AG09319 (cell line): Measurements from ENCODE around the gene CENPP.
A peak's percentile ranks its signal among the peaks of the same experiment; 100 is the strongest.

Experiments used
- DNase-seq: peaks from one replicate; pipeline ENCODE4 v3.0.0-alpha.2; 2010; ENCODE audit warnings: low read depth; ENCODE audit errors: extremely low read depth
- TF ChIP-seq, protein P1 (sequence below): IDR thresholded peaks from 2 replicates; pipeline ENCODE4 v1.5.1; 2011; ENCODE audit warnings: low read depth, mild to moderate bottlenecking, inconsistent platforms, low read length, moderate library complexity

CENPP gene

DNA sequence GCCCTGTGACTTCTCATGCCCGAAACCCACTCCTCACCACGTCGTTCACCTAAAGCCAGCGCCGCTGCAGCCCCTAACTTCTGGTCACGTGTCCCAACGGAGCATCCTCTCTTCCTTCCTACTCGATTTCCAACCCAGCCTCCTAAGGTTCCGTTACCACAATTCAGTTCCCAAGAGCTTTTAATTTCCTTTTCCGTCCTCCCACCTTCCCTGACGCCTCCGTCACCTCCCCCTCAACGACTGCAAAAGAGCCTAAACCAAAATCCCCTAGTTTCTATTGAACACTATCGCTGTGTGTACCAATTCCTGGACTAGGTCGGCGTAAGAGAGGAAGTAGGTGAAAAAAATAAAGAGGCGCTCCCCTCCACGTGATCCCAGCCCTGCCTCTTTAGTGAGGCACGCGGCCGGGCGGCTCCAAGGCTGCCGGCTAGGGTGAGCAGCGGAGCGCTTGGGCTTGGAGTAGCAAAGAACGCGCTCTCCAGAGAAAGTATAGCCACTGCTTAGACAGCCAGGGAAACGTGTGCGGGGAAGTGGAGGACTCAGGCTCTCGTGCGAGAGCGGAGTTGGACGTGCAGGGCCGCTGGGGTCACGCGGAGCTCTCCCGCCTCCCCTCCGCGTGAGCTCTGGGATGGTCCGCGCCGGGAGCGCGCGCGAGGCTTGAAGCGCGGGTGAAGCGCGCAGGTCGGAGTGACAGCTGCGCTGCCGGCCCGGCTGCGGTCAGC, at the start of gene CENPP, which contains the start of gene NOL8:
TSS of gene CENPP (plus strand) at position 685 of the 722 bp plus-strand sequence.
TSS of gene NOL8 (minus strand) at position 82 of the 722 bp plus-strand sequence. CDS start 1,189 bp downstream, outside the sequence.
- TF ChIP-seq, protein P1, sequence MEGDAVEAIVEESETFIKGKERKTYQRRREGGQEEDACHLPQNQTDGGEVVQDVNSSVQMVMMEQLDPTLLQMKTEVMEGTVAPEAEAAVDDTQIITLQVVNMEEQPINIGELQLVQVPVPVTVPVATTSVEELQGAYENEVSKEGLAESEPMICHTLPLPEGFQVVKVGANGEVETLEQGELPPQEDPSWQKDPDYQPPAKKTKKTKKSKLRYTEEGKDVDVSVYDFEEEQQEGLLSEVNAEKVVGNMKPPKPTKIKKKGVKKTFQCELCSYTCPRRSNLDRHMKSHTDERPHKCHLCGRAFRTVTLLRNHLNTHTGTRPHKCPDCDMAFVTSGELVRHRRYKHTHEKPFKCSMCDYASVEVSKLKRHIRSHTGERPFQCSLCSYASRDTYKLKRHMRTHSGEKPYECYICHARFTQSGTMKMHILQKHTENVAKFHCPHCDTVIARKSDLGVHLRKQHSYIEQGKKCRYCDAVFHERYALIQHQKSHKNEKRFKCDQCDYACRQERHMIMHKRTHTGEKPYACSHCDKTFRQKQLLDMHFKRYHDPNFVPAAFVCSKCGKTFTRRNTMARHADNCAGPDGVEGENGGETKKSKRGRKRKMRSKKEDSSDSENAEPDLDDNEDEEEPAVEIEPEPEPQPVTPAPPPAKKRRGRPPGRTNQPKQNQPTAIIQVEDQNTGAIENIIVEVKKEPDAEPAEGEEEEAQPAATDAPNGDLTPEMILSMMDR: no peak

GRCh38 chr9:92276331-92277032, 49.3 kb upstream of the CENPP start:
- TF ChIP-seq, protein P1: no peak
- no peak for DNase-seq

More for the DNA sequence above, at the start of gene CENPP, which contains the start of gene NOL8:
- DNase-seq: peak; percentile 57

GRCh38 chr9:92278110-92278509, 47.6 kb upstream of the CENPP start:
- TF ChIP-seq, protein P1: no peak
- DNase-seq: peak; percentile 38

- TF ChIP-seq, protein P1: no peak
These were observed 46.5 kb upstream of the CENPP start for GRCh38 chr9:92279302-92279701.

DNA sequence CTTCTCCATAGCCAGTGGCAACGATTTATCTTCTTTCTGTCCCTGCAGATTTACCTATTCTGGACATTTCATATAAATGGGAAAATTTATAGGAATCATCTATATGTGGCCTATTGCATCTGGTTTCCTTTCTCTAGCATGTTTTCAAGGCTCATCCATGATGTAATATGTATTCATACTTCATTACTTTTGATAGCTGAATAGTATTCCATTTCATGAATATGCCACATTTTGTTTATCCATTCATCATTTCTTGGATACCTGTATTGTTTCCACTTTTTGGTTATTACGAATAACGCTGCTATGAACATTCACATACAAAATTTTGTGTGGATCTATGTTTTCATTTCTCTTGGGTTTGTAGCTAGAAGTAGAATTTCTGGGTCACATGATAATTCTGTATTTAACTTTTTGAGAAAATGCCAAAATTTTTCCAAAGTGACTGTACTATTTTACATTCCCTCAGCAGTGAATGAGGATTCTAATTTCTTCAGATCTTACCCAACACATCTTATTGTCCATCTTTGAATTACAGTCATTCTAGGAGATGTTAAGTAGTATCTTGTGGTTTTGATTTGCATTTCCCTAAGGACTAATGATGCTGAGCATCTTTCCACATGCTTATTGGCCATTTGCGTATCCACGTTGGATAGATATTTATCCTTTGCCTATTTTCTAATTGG, 35.9 kb upstream of the CENPP start:
- no peak for DNase-seq
- TF ChIP-seq, protein P1: no peak

More at GRCh38 chr9:92279302-92279701, 46.5 kb upstream of the CENPP start:
- DNase-seq: no peak

GRCh38 chr9:92290785-92291429, 34.8 kb upstream of the CENPP start:
- TF ChIP-seq, protein P1: no peak
- no peak for DNase-seq
